ENCODE measurements around the gene PHACTR3.

- TF ChIP-seq CTCF (IDR thresholded peaks at IDR 0.05) = no peak
- TF ChIP-seq POLR2AphosphoS5 (IDR thresholded peaks at IDR 0.05; ENCODE audit: low read depth, low read length) = no peak
- TF ChIP-seq SIN3A (IDR thresholded peaks at IDR 0.05; ENCODE audit: borderline replicate concordance, insufficient read depth, low read depth, low read length) = no peak
These were observed 73.2 kb downstream of the PHACTR3 start for GRCh38 chr20:59677586-59677985.
